ENCODE measurements around the gene ABCC4. TPM values are rescaled to one million over a fixed set of nuclear protein-coding genes. Genes with fewer than 3 reads are reported as not detected.
"Not testable (repeated sequence)": the region's sequence is repeated elsewhere in the genome, so short reads cannot be mapped to it uniquely, and the experiment has no call there.

ABCC4 gene
- total RNA-seq, 1 donor from 2014 or later, result 21.7 TPM

DNA sequence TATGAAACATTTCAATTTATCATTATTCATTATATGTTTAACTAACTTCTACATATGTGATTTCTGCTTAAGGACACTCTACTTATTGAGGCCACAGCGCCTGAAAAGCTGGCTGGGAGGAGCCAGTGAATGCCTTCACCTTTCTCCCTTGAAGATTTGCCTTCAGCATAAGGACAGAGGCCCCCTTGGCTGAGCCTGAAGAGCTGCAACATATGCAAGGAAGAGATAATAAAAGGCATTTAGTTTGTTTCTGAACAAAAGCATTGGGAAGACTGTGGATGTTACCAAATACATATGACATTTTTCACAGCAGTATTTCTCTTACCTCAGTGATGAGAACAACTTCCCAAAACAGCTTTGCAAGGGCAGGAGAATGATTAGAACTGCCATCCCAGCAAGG is 92.1 kb downstream of the ABCC4 start:
- H3K9me3 Mint-ChIP-seq, result peaks cover 5% of the 10 kb centered on the region
- TF ChIP-seq, protein P1, sequence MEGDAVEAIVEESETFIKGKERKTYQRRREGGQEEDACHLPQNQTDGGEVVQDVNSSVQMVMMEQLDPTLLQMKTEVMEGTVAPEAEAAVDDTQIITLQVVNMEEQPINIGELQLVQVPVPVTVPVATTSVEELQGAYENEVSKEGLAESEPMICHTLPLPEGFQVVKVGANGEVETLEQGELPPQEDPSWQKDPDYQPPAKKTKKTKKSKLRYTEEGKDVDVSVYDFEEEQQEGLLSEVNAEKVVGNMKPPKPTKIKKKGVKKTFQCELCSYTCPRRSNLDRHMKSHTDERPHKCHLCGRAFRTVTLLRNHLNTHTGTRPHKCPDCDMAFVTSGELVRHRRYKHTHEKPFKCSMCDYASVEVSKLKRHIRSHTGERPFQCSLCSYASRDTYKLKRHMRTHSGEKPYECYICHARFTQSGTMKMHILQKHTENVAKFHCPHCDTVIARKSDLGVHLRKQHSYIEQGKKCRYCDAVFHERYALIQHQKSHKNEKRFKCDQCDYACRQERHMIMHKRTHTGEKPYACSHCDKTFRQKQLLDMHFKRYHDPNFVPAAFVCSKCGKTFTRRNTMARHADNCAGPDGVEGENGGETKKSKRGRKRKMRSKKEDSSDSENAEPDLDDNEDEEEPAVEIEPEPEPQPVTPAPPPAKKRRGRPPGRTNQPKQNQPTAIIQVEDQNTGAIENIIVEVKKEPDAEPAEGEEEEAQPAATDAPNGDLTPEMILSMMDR (conservative IDR thresholded peaks at IDR 0.05), result no peak
- no peaks in the 10 kb centered on the region for H3K27me3 Mint-ChIP-seq
- no peak overlapping the region for H3K4me3 Mint-ChIP-seq
- no peak overlapping the region for H3K27ac Mint-ChIP-seq
- H3K4me1 Mint-ChIP-seq (ENCODE audit: unreplicated experiment), result no peaks in the 10 kb centered on the region
- H3K36me3 Mint-ChIP-seq, result peaks cover 25% of the 10 kb centered on the region
- no peak for DNase-seq (ENCODE audit: extremely low spot score, unreplicated experiment)

DNA sequence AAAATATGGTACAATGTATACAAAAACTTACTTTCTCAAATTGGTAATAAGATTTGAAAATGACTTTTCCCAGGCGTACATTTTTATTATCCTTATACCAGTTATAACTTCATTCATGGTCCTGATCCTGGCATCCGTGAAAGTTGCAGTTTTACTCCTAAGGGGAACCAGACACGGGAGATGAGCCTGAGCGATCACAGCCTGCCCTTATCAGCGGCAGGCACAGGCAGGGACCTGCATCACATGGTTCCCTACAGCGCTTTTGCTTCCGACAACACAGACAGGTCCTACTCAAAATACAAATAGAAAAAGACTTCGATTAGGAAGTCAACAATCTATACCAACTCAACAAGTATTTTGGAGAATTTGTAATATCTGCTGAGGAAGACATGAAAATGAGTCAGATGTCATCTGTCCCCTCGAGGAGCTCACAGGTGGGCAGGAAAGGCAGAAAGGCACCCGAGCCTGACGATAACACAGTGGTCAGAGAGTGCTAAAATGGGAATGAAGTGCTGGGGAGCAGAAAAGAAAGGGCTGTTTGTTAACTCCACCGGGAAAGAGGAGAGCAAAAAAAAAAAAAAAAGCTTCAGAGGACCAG is 93.4 kb downstream of the ABCC4 start:
- H3K27me3 Mint-ChIP-seq, result no peaks in the 10 kb centered on the region
- H3K36me3 Mint-ChIP-seq, result peaks cover 25% of the 10 kb centered on the region
- peaks cover 5% of the 10 kb centered on the region for H3K9me3 Mint-ChIP-seq
- H3K4me1 Mint-ChIP-seq (ENCODE audit: unreplicated experiment), result no peaks in the 10 kb centered on the region
- H3K27ac Mint-ChIP-seq, result no peak overlapping the region
- TF ChIP-seq, protein P1 (conservative IDR thresholded peaks at IDR 0.05), result no peak
- no peak overlapping the region for H3K4me3 Mint-ChIP-seq
- DNase-seq (ENCODE audit: extremely low spot score, unreplicated experiment), result no peak

DNA sequence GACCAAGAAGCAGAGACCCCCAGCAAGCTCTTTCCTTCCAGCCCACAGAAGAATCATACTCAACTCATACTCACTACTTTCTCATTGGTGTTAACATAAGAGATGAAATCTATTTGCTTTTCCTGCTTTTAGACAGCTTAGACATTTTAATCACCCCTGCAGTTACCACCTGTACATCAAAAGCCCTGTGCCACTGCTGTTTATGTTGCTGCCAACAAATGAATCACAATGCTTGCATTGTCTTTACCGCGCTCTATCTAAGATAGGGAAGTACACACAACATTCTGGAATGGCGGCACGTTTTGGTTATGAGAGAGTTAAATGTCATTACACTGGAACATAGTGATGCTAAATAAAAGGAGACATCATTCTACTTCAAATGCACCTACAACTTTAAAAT is 95.1 kb downstream of the ABCC4 start:
- no peak for DNase-seq (ENCODE audit: extremely low spot score, unreplicated experiment)
- no peaks in the 10 kb centered on the region for H3K4me1 Mint-ChIP-seq (ENCODE audit: unreplicated experiment)
- no peaks in the 10 kb centered on the region for H3K27me3 Mint-ChIP-seq
- H3K36me3 Mint-ChIP-seq, result peaks cover 14% of the 10 kb centered on the region
- H3K9me3 Mint-ChIP-seq, result no peaks in the 10 kb centered on the region
- no peak overlapping the region for H3K4me3 Mint-ChIP-seq
- TF ChIP-seq, protein P1 (conservative IDR thresholded peaks at IDR 0.05), result no peak
- H3K27ac Mint-ChIP-seq, result no peak overlapping the region

DNA sequence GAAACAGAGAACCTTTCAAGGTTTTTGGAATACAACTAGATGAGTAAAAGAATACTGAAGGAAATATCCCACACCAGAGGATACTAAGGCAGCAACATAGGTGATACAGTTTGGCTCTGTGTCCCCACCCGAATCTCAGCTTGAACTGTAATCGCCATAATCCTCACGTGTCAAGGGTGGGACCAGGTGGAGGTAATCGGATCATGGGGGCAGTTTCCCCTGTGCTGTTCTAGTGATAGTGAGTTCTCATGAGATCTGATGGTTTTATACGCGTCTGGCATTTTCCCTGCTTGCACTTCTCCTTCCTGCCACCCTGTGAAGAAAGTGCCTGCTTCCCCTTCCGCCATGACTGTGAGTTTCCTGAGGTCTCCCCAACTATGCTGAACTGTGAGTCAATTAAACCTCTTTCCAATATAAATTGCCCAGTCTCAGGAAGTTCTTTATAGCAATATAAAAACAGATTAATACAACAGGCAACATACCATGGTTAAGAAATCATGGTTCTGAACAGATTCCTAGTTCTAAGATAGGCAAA is 97.0 kb downstream of the ABCC4 start:
- H3K27ac Mint-ChIP-seq, result no peak overlapping the region
- H3K27me3 Mint-ChIP-seq, result no peaks in the 10 kb centered on the region
- TF ChIP-seq, protein P1 (conservative IDR thresholded peaks at IDR 0.05), result no peak
- DNase-seq (ENCODE audit: extremely low spot score, unreplicated experiment), result no peak
- H3K4me3 Mint-ChIP-seq, result no peak overlapping the region
- H3K4me1 Mint-ChIP-seq (ENCODE audit: unreplicated experiment), result no peaks in the 10 kb centered on the region
- peaks cover 2% of the 10 kb centered on the region for H3K9me3 Mint-ChIP-seq
- H3K36me3 Mint-ChIP-seq, result peaks cover 20% of the 10 kb centered on the region

DNA sequence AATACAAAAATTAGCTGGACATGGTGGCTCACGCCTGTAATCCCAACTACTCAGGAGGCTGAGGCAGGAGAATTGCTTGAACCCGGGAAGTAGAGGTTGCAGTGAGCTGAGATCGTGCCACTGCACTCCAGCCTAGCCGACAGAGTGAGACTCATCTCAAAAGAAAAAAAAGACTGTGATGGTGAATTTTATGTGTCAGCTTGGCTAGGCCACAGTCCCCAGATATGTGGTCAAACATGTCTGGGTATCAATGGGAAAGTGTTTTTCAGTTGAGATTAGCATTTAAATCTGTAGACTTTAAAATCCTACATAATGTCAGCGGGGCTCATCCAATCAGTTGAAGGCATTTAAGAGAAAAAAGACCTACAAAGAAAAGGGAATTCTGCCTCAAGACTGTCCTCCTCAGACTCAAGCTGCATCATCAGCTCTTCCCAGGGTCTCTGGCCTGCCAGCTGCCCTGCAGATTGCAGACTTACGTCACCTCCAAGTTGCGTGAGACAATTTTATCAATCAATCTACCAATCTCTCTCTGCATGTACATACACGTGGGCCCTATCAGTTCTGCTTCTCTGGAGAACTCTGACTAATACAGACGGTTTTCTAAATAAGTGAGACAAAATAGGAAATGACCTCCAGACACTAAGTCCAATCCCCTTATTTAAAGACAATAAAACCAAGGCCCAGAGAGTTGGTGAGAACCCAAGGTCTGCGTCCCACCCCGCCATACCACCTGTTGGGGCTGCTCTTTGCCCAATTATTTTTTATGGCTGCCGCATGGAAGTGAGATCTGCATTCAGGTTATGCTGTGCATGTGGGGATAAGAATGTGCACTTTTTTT is 99.2 kb downstream of the ABCC4 start:
- Mint-ChIP-seq H3K9me3 (peaks cover 11% of the 10 kb centered on the region), H3K4me3 (no peak overlapping the region), H3K27ac (no peak overlapping the region), H3K36me3 (peaks cover 21% of the 10 kb centered on the region), H3K27me3 (no peaks in the 10 kb centered on the region), H3K4me1 (ENCODE audit: unreplicated experiment) (no peaks in the 10 kb centered on the region)
- DNase-seq (ENCODE audit: extremely low spot score, unreplicated experiment), result no peak
- TF ChIP-seq, protein P1 (conservative IDR thresholded peaks at IDR 0.05), result no peak

DNA sequence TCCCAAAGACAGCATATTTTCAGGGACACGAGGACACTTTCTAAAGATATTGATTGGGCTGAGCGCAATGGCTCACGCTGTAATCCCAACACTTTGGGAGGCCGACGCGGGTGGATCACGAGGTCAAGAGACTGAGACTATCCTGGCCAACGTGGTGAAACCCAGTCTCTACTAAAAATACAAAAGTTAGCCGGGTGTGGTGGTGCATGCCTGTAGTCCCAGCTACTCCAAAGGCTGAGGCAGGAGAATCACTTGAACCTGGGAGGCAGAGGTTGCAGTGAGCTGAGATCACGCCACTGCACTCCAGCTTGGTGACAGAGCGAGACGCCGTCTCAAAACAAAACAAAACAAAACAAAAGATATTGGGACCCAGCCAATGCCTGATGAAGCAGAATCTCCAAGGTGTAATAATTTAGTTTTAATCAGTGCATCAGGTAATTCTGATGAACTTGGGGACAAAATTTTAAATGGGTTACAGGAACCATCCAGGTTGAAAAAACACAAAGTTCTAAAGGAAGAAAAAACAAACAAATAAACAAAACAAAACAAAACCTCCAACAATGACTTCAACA is 100.8 kb downstream of the ABCC4 start:
- not testable (repeated sequence) for H3K4me1 Mint-ChIP-seq (ENCODE audit: unreplicated experiment); DNase-seq (ENCODE audit: extremely low spot score, unreplicated experiment); H3K27me3 Mint-ChIP-seq; H3K4me3 Mint-ChIP-seq; H3K27ac Mint-ChIP-seq
- H3K36me3 Mint-ChIP-seq, result peaks cover 21% of the 10 kb centered on the region
- H3K9me3 Mint-ChIP-seq, result peaks cover 11% of the 10 kb centered on the region
